ENCODE results near the gene ZNF487.

GRCh38 chr10:43471146-43471545 is 34.2 kb downstream of the ZNF487 start:
- TF ChIP-seq, protein P1, sequence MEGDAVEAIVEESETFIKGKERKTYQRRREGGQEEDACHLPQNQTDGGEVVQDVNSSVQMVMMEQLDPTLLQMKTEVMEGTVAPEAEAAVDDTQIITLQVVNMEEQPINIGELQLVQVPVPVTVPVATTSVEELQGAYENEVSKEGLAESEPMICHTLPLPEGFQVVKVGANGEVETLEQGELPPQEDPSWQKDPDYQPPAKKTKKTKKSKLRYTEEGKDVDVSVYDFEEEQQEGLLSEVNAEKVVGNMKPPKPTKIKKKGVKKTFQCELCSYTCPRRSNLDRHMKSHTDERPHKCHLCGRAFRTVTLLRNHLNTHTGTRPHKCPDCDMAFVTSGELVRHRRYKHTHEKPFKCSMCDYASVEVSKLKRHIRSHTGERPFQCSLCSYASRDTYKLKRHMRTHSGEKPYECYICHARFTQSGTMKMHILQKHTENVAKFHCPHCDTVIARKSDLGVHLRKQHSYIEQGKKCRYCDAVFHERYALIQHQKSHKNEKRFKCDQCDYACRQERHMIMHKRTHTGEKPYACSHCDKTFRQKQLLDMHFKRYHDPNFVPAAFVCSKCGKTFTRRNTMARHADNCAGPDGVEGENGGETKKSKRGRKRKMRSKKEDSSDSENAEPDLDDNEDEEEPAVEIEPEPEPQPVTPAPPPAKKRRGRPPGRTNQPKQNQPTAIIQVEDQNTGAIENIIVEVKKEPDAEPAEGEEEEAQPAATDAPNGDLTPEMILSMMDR (conservative IDR thresholded peaks at IDR 0.05; ENCODE audit: low read length), result no peak
- no peak for TF ChIP-seq EZH2phosphoT487 (IDR thresholded peaks at IDR 0.05; ENCODE audit: borderline replicate concordance)

Data from Loucy (cell line).